HG02798 (cell line): Measurements from ENCODE around the gene NCF4.

Experiments used
- ATAC-seq: cut with Tn5 transposase; IDR thresholded peaks from one replicate; pipeline ENCODE4 v1.9.1; 2021; ENCODE audit warnings: mild to moderate bottlenecking; ENCODE audit not compliant: unreplicated experiment, poor library complexity

Gene NCF4

DNA sequence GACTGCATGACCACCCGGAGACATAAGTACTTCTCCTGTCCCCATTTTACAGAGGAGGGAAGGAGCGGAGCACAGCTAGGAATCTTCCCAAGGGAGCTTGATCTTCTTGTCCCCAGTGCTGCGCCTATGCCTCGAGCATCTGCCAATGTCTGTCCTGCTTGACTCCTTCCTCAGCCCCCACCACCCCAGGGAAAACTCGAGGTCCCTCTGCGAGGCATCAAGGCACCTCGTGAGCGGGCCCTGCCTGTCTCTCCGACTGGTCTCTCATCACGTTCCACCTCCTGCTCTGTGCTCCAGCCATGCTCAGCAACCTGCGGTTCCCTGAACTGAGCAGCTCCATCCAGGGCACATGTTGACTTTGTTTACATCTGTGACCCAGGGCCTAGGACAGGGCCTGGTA, 2.5 kb downstream of the NCF4 start:
- ATAC-seq = no peak

DNA sequence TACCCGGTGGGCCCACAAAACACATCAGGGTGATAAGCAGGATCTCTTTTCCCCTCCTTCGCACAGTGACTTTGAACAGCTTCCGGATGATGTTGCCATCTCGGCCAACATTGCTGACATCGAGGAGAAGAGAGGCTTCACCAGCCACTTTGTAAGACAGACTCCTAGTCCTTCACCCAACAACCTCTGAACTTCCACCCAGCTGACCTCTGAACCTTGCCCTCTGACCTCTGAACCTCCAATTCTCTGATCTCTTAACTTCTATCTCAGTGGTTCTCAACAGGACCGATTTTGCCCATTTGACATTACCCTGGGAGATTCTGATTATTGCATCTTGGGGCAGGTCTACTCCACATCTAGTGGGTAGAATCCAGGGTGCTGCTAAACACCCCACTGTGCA, 3.2 kb downstream of the NCF4 start:
- ATAC-seq = no peak

DNA sequence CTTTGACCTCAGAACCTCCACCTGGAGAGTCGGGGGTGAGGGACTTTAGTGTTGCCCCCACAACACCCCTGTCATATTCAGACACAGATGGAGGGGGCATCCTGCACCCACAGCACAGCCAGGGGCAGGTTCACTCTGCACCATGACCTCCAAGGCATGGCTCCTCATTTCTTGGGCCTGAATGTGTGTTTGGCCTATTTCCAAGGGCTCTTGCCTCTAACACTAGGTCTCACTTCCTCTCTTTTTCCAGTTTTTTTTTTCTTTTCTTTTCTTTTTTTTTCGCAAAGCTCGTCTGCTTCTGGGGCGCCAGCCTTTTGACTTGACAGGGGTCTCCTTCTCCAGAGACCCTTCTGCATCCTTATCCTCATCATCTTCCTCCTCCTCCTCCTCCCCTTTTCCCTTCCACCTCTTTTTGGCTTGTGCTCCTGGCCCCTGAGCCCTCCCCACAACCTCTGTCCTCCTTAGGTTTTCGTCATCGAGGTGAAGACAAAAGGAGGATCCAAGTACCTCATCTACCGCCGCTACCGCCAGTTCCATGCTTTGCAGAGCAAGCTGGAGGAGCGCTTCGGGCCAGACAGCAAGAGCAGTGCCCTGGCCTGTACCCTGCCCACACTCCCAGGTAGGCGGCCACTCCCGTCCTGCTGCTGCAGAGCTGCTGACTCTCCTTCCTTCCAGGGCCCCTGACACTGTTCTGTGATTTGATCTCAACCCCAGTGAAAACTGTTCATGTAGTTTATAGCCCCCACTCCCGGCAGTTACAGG, 3.8 kb downstream of the NCF4 start:
- ATAC-seq = no peak

DNA sequence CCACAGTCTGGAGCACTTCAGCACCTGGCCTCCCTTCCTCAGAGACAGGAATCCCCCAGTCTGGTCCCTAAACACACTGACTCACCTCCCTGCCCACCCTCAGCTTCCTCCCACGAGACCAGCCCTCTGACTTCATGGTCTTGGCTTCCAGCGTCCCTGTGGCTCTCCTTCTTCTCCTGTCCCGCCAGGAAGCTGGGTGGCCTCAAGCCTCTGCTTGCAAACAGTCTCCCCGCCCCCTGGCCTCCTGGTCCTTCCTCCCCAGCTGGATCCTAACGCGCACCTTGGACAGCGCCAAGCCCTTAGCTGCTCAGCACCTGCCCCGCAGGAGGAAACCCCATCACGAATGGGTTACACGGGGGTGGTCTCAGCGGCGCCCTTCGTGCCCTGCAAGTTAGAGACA, 4.5 kb downstream of the NCF4 start:
- no peak for ATAC-seq

DNA sequence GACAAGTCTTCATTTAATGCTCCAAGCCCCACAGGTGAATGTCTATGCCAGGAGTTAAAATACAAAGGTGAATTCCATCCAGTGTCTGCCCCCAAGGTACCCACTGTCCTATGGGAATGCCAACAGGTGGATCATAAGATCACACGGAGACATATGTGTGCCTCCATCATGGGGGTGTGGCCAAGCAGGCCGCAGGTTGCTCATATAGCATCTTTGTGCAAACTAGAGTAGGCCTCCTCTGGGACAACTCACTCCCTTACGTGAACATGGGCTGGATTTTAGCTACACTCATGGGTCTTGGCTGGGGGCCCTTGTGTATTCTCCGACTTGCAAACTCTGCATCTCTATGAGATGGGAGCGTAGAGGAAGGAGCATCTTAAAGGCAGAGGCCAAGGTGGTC, 6.9 kb downstream of the NCF4 start:
- ATAC-seq = no peak

DNA sequence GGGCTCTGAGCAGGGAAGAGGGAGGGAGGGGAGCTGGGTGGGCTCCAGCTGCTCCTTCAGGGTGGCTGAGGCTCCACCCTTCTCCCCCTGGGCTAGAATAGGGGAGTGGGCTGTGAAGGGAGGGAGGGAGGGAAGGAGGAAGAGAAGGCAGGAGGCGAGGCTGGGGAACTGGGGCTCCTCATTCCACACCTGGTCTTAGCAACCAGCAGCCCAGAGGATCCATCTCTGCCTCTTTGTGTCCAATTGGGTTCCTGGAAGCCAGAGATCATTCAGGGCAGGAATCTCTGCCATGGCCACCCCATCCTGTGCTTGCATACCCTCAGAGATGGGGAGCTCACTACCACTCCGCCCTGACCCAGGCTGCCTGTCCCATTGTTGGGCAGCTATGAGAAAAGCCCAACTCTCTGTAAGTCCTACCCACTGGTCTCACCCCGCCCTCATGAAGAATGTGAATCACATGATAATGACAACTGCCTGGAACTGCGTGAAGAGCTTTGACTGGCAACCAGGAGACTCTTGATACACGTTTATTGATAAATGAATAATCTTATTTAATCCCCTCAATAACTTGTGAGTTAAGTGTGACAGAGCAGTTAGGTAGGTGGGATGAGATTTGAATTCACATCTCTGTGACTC, 7.9 kb downstream of the NCF4 start:
- no peak for ATAC-seq

DNA sequence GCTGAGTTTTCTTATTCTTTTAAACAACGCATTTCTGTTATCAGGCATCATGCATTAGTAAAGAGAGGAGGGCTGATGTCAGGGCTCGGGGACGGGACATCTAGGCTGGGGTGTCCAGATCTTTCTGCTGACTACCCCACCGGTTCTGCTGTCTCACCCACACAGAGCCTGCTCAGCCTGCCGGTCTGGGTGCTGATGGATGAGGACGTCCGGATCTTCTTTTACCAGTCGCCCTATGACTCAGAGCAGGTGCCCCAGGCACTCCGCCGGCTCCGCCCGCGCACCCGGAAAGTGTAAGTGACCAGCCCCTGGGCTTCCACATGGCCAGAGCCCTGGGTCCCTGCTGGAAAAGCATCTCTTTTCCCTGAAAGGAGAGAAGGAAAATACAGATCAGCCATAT, 9.4 kb downstream of the NCF4 start:
- ATAC-seq = no peak

DNA sequence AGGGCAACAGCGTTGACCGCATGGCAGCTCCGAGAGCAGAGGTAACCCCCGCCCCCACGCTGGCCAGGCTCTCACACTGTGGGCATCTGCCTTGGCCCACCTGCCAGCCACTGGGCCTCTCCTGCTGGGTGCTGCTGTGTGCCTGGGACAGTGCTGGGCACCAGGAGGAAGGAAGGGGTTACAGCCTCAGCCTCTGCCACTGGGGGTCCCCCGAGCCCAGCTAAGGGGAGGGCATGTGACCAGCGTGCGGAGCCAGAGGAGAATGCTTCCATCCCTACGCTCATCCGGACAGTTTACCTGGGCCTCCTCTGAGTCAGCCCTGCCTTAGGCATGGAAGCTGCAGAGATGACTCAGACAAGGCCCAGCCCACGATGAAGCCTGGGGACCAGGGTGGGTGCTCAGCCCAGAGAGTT, 10.9 kb downstream of the NCF4 start:
- no peak for ATAC-seq

DNA sequence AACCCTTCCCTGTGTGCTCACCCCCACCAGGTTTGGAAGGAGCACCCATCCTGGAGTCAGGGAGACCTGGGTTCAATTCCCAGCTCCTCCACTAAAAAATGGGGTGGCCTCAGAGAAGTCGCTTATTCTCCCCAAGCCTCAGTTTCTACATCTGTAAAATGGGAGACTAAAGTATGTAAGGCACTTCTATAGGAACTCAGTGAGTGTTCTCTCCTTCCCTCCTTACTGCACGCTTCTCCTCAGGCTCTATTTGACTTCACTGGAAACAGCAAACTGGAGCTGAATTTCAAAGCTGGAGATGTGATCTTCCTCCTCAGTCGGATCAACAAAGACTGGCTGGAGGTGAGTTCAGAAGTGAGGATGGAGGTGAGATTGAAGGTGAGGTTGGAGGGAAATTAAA, 11.3 kb downstream of the NCF4 start:
- no peak for ATAC-seq

DNA sequence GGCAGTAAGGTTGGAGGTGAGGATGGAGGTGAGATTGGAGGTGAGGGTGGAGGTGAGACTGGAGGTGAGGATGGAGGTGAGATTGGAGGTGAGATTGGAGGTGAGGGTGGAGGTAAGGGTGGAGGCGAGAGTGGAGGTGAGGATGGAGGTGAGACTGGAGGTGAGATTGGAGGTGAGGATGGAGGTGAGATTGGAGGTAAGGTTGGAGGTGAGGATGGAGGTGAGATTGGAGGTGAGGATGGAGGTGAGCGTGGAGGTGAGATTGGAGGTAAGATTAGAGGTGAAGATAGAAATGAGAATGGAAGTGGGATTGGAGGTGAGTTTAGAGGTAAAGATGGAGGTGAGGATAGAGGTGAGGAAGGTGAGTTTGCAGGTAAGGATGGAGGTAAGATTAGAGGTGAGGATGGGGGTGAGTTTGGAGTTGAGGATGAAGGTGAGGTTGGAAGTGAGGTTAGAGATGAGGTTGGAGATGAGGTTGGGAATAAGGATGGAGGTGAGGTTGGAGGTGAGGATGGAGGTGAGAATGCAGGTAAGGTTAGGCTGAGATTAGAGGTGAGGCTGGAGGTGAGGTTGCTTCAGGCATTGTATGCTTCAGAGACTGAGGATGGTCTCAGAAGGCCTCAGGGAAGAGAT, 12.2 kb downstream of the NCF4 start:
- no peak for ATAC-seq

DNA sequence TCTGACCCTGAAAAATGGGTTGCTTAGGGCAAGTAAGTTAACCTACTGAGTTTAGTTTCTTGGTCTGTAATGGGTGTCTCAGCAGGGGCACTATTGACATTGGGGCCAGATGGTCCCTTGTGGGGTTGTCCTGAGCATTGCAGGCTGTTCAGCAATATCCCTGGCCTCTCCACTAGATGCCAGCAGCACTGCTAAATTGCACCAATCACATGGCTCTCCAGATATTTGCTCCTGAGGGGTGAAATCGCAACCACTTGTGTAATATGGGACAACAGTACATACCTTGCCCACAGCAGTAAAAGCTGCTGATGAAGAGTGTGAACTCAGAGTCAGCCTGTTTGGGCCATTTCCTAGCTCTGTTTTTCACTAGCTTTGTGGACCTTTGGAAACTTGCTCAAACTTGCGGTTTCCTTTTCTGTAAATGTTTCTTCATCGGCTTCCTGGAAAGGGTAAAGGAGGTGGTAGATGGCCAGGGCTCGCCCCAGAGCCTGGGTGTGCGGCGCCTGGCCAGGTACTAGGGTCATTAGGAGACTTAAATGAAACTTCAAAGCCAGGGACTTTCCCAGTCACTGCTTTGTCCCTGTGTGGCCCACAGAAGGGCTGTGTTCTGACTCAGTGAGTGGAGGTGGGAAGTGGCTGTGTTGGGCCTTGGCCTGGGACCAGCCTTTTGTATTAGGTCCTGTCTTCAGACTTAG, 13.0 kb downstream of the NCF4 start:
- ATAC-seq = peak; percentile 83

DNA sequence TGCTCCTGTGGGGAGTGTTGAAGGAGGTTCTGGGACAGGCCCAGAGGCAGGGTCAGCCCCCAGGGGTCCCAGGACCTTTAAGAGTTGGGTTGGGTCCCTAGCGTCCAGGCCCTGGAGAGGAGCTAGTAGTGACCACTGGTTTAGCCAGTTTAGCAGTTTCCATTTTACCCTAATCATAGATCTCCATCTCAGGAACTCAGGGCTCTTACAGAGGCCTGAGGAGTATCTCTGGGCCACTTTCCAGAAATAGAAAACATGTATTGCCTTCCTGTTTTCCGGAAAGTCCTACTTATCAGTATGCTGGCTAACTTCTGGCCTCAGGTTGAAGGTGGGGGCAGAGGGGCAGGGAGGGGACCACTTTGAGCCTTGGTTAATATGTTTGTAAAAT, 13.5 kb downstream of the NCF4 start:
- ATAC-seq = no peak

DNA sequence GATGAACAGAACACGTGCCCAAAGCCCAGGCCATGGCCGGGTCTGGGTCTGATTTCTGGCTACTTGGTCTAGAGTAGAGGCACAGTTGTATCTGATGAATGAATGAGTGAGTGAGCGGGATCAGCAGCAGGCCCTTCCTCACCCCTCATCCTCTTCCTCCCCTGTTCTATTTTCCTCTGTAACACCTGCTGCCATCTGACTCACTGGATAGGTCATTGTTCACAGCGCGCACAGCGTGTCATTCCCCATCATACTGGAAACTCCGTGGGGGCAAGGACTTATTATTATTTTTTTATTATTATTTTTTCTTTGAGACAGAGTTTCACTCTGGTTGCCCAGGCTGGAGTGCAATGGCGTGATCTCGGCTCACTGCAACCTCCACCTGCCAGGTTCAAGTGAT, 13.9 kb downstream of the NCF4 start:
- ATAC-seq = no peak

DNA sequence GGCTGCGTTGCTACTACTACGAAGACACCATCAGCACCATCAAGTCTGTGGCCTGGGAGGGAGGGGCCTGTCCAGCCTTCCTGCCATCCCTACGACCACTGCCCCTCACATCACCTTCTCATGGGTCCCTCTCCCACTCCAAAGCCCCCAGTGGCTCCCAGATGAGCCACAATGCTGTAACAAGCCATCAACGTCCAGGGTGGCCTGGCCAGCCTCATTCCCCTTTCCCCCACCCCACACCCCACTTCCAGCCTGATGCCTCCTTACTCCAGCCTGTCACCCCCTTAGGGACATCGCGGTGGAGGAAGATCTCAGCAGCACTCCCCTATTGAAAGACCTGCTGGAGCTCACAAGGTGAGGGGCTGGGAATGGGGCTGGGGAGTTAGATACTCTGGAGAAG, 14.9 kb downstream of the NCF4 start:
- ATAC-seq = no peak

DNA sequence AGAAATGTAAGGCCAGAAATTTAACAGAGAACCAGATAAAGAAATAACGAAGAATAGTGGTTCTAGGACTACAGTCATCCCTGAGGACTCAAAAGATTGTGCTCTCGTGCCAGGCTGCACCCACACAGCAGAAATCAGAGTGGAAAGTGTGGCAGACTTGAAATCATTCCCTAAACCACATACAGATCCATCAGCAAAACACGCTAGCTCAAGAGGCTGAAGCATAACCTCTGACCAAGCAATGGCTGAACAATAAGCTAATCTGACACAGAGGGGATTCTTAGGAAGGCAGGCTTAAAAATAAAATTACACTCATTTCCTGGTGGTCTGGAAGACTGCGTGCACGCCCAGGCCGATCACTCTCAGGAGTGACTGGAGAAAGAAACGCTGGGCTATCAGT, 19.0 kb downstream of the NCF4 start:
- ATAC-seq = no peak

DNA sequence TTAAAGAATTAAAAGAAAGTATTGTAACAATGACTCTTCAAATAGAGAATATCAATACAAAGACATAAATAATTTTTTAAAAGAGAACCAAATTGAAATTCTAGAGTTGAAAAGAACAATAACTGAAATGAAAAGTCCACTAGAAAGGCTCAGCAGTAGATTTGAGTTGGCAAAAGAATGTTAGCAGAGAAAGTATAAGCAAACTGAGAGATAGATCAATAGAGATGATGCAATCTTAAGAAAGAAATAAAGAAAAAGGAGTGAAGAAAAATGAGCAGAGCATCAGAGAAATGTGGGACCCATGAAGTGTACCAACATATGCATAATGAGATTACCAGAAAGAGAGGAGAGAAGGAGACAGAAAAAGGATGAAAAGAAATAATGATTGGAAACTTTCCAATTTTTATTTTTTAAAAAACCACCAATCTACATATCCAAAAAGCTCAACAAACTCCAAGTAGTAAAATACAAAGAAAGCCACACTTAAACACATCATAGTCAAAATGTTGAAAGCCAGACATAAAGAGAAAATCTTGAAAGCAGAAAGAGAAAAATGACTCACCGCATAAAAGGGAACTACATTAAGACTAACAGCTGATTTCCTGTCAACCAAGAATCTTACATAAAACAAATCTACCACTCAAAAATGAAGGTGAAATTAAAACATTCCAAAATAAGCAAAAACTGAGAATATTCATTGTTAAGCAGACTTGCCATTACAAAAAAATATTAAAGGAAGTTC, 20.9 kb downstream of the NCF4 start:
- ATAC-seq = no peak

DNA sequence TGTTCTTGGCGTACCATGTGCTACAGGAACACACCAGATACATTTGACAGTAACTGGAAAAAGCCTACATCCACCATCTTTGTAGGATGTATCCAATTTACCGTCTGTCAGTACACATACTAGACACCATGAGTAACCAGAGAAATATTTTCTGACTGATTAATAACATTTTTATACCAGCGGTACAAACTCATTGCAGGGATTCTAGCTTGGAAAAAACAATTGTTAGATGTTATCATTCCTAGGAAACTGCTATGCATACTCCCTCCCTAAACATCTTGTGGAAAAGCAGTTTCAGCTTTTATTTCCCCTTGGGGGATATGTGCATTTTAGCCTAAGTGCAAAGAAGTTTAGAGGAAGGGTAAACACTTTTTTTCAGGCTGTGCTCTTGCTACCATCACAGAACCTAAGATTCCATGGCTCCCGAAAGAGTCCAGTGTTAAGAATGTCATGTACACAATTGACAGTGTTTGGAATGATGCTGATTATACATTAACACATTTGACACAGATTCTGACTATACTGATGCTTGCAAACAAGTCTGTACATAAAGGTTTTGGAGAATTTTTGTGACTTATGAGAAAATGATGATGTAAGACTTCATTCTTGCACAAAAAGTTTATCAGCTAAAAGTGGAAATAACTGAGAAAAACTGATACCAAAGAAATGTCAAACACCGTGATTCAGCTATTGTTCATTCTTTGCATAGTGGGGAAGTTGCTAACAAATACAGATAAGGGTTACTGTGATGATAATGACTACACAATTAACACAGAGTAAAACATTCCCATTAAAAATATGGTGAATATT, 23.7 kb downstream of the NCF4 start:
- no peak for ATAC-seq

DNA sequence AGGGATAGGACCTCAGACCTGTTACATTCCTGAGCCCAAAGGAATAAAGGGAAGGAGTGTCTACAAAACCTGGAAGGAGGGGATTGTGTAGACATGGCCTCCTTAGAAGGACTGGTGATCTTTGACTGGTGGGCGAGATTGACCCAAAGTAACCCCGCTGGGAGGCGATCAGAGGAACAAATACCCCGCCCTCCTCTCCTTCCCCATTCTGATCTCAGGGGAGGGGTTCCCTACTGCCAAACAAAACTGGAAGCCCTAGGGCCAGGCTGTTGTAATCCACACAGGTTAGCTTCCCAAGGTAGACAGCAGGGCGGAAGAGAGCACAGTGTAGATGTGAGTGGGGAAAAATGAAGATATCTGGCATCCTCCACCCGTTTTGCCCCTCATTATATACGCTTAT, 24.7 kb downstream of the NCF4 start:
- no peak for ATAC-seq

DNA sequence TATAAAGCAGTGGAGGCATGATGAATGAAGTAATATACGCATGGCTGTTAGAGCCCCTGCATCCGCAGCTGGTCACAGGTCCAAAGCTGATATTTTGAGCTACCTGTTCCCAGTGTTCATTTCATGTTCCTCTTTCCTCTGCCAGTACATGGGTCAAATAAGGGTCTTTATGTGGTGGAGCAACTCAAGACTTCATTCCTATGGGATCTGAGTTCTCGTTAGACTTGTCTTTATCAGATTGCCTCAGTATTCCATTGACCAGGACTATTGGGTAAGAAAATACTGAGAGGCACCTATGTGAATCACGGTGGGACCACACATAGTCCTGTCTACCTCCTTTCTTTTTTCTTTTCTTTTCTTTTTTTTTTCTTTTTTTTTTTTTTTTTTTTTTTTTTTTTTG, 25.2 kb downstream of the NCF4 start:
- no peak for ATAC-seq

DNA sequence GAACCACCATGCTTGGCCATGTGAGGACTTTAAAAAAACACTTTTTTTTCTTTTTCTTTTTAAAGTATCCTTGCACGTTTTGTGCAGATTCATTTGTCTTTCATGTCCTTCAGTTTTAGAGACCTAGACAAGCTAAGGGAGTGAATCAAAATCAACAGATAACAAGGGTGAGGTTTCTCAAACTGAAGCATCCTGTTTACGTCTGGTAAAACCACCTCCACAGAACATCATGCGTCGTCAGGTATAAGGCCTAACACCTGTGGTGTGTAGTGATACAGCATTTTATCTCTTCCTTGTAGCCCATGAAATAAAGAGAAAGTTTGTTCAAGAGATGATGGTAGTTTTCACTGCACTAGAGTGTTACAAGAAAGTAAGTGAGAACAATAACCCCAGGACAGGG, 26.4 kb downstream of the NCF4 start:
- ATAC-seq = no peak
